ENCODE results near the gene WIPF2.

- TF ChIP-seq, protein P1, sequence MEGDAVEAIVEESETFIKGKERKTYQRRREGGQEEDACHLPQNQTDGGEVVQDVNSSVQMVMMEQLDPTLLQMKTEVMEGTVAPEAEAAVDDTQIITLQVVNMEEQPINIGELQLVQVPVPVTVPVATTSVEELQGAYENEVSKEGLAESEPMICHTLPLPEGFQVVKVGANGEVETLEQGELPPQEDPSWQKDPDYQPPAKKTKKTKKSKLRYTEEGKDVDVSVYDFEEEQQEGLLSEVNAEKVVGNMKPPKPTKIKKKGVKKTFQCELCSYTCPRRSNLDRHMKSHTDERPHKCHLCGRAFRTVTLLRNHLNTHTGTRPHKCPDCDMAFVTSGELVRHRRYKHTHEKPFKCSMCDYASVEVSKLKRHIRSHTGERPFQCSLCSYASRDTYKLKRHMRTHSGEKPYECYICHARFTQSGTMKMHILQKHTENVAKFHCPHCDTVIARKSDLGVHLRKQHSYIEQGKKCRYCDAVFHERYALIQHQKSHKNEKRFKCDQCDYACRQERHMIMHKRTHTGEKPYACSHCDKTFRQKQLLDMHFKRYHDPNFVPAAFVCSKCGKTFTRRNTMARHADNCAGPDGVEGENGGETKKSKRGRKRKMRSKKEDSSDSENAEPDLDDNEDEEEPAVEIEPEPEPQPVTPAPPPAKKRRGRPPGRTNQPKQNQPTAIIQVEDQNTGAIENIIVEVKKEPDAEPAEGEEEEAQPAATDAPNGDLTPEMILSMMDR (IDR thresholded peaks at IDR 0.05) = no peak
- no peak for TF ChIP-seq POLR2A (IDR thresholded peaks at IDR 0.05)
These were observed 108.8 kb downstream of the WIPF2 start for GRCh38 chr17:40327735-40328385.
